KMS-11 (cell line): ENCODE measurements around the gene DACT1.

Experiments used
- H2AFZ ChIP-seq: fragments of 200-600 bp; sonication (generic); 2 replicates; pipeline ENCODE4 v1.6.1; 2016; ENCODE audit warnings: antibody characterized with exemption, mixed run types, low read depth
- H3K27ac ChIP-seq: fragments of 200-600 bp; sonication (generic); 2 replicates; pipeline ENCODE4 v1.6.1; 2016; ENCODE audit warnings: mild to moderate bottlenecking, mixed run types
- H3K27me3 ChIP-seq: fragments of 200-600 bp; sonication (generic); 2 replicates; pipeline ENCODE4 v1.6.1; 2017; ENCODE audit warnings: mild to moderate bottlenecking, low read depth, mixed run types, moderate library complexity; ENCODE audit not compliant: insufficient read depth
- H3K36me3 ChIP-seq: fragments of 200-600 bp; sonication (generic); 2 replicates; pipeline ENCODE4 v1.6.1; 2017; ENCODE audit warnings: mild to moderate bottlenecking, mixed run types; ENCODE audit not compliant: insufficient read depth
- H3K4me1 ChIP-seq: fragments of 200-600 bp; sonication (generic); 2 replicates; pipeline ENCODE4 v1.6.1; 2016; ENCODE audit warnings: mild to moderate bottlenecking, low read depth, mixed run types; ENCODE audit not compliant: poor library complexity, severe bottlenecking
- H3K4me2 ChIP-seq: fragments of 200-600 bp; sonication (generic); 2 replicates; pipeline ENCODE4 v1.7.0; 2016; ENCODE audit warnings: mild to moderate bottlenecking, mixed run types
- H3K4me3 ChIP-seq: fragments of 200-600 bp; sonication (generic); IDR thresholded peaks from 2 replicates; pipeline ENCODE4 v1.6.1; 2017; ENCODE audit warnings: low read depth, low read length, mixed read lengths; ENCODE audit not compliant: insufficient read depth
- H3K79me2 ChIP-seq: fragments of 200-600 bp; sonication (generic); 2 replicates; pipeline ENCODE4 v1.6.1; 2016; ENCODE audit warnings: low read depth, mixed run types; ENCODE audit not compliant: insufficient read depth
- H3K9ac ChIP-seq: fragments of 200-600 bp; sonication (generic); 2 replicates; pipeline ENCODE4 v1.6.1; 2016; ENCODE audit warnings: mild to moderate bottlenecking, mixed run types
- H4K20me1 ChIP-seq: fragments of 200-600 bp; sonication (generic); 2 replicates; pipeline ENCODE4 v1.6.1; 2016; ENCODE audit warnings: mild to moderate bottlenecking, mixed run types; ENCODE audit not compliant: insufficient read depth
- TF ChIP-seq, protein P1 (sequence below): fragments of 200-600 bp; sonication (generic); conservative IDR thresholded peaks from 2 replicates; pipeline ENCODE4 v1.6.1; 2017; ENCODE audit warnings: low read depth, mild to moderate bottlenecking, antibody characterized with exemption, low read length, moderate library complexity, mixed read lengths

Gene DACT1

DNA sequence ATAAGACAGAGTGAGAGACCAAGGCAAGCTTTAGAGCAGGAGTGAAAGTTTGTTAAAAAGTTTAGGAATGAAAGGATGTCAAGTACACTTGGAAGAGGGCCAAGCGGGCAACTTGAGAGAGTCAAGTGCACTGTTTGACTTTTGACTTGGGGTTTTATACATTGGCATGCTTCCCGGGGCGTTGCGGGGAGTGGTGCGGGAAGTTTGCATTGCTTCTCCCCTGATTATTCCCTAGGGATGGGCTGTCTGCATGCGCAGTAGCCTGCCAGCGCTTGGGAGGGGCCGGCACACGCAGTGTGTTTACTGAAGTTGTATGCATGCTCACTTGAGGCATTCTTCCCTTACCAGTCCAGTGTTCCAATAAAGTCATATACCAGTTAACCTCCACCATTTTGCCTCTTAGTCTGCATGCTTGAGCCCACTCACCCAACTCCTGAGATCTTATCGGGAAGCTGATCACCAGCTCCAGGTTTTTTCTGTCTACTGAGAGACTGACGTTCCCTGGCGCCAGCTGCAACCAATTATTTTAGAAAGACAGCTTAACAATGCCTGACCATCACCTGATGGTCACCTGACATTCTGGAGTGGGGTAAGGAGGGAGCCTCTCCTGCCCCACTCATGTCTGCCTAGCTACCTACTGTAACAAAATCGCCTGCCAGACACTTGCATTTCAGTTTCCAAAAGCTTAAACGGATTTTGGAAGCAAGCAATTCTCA, 53.2 kb downstream of the DACT1 start:
- Histone ChIP-seq H3K4me2 (no peak overlapping the region), H3K9ac (no peak overlapping the region), H3K4me3 (no peak overlapping the region), H3K27me3 (no peaks in the 10 kb centered on the region), H2AFZ (no peak overlapping the region), H3K79me2 (no peaks in the 10 kb centered on the region), H3K36me3 (no peaks in the 10 kb centered on the region), H4K20me1 (no peaks in the 10 kb centered on the region), H3K27ac (no peak overlapping the region), H3K4me1 (no peaks in the 10 kb centered on the region)
- TF ChIP-seq, protein P1, sequence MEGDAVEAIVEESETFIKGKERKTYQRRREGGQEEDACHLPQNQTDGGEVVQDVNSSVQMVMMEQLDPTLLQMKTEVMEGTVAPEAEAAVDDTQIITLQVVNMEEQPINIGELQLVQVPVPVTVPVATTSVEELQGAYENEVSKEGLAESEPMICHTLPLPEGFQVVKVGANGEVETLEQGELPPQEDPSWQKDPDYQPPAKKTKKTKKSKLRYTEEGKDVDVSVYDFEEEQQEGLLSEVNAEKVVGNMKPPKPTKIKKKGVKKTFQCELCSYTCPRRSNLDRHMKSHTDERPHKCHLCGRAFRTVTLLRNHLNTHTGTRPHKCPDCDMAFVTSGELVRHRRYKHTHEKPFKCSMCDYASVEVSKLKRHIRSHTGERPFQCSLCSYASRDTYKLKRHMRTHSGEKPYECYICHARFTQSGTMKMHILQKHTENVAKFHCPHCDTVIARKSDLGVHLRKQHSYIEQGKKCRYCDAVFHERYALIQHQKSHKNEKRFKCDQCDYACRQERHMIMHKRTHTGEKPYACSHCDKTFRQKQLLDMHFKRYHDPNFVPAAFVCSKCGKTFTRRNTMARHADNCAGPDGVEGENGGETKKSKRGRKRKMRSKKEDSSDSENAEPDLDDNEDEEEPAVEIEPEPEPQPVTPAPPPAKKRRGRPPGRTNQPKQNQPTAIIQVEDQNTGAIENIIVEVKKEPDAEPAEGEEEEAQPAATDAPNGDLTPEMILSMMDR: no peak

DNA sequence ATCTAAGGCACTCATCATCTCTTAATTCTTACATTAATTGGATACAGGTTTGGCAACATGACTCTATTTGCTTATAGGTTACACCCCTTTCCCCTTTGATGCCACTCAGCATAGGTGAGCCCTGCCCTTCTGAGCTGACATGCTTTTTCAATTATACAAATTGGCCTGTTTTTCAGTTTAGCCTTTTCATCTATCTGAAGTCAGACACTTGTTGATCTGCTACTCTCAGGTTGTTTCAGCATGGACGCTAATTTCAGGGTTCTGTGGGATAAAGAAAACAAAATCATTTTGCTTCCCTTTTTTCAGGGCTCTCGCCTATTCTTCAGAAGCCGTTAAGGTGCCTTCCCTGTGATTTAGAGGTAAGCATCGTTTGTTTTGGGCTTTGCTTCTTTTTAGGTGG, 55.3 kb downstream of the DACT1 start:
- no peaks in the 10 kb centered on the region for H3K79me2 ChIP-seq
- H3K36me3 ChIP-seq: no peaks in the 10 kb centered on the region
- H4K20me1 ChIP-seq: no peaks in the 10 kb centered on the region
- no peak overlapping the region for H2AFZ ChIP-seq
- H3K27ac ChIP-seq: no peak overlapping the region
- H3K9ac ChIP-seq: no peak overlapping the region
- no peaks in the 10 kb centered on the region for H3K4me1 ChIP-seq
- no peak overlapping the region for H3K4me3 ChIP-seq
- no peak overlapping the region for H3K4me2 ChIP-seq
- H3K27me3 ChIP-seq: no peaks in the 10 kb centered on the region
- TF ChIP-seq, protein P1: no peak

DNA sequence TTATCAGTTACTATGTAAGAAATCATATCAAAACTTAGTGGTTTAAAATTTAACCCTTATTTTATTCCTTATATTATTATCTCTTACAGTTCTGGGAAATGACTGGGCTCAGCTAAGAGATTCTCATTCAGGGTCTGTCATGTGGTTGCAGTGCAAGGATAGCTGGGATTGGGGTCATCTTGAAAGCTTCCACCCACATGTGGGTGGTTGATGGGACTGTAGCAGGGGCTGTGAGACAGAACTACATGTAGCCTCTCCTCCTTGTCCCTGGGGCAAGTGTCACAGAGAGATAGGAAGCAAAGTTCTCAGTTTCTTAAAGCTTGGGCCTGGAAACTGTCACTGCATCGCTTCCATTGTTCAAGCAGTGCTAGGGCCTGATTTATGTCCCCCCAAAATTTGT, 57.8 kb downstream of the DACT1 start:
- no peaks in the 10 kb centered on the region for H3K79me2 ChIP-seq
- H3K27me3 ChIP-seq: no peaks in the 10 kb centered on the region
- H2AFZ ChIP-seq: no peak overlapping the region
- no peak overlapping the region for H3K4me2 ChIP-seq
- no peak overlapping the region for H3K27ac ChIP-seq
- no peaks in the 10 kb centered on the region for H3K4me1 ChIP-seq
- H4K20me1 ChIP-seq: no peaks in the 10 kb centered on the region
- H3K9ac ChIP-seq: no peak overlapping the region
- TF ChIP-seq, protein P1: no peak
- H3K4me3 ChIP-seq: no peak overlapping the region
- no peaks in the 10 kb centered on the region for H3K36me3 ChIP-seq

DNA sequence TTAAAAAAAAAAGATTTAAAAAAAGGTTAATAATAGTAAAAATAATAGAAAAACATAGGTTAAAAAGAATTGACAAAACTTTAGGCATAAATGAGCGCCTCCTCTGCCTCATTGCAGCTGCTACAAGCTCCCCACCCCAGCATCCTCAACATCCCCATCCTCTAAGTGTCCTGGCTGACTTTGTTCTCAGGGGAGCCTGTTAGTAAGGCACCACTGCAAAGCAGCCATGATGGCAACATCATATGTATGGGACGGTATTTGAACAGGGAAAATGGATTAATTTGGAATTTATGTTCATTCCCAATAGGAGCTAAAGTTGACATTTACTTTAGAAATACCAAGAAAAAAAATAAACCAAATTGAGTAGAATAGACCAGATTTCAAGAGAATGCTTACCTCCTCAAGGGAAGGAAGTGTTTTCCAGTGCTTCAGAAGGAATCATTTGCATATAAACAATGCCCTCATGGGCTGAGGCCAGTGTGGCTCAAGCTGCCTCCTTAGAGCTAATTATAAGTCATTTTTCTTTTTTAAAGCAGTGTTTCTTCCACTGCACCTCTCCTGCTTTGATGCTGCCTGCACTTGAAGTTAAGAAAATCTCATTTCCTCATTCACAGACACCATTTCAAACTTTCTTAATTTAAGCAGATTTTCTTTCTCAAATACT, 59.6 kb downstream of the DACT1 start:
- H3K36me3 ChIP-seq: no peaks in the 10 kb centered on the region
- H3K27me3 ChIP-seq: no peaks in the 10 kb centered on the region
- H2AFZ ChIP-seq: no peak overlapping the region
- no peaks in the 10 kb centered on the region for H3K79me2 ChIP-seq
- H3K4me3 ChIP-seq: no peak overlapping the region
- no peak overlapping the region for H3K9ac ChIP-seq
- no peaks in the 10 kb centered on the region for H4K20me1 ChIP-seq
- no peak overlapping the region for H3K4me2 ChIP-seq
- no peaks in the 10 kb centered on the region for H3K4me1 ChIP-seq
- TF ChIP-seq, protein P1: no peak
- H3K27ac ChIP-seq: no peak overlapping the region
